Measurements from ENCODE around the gene CAPNS1.

CAPNS1 gene
- total RNA-seq = 122 to 137 (median 130) reads per million in 4 experiments

DNA sequence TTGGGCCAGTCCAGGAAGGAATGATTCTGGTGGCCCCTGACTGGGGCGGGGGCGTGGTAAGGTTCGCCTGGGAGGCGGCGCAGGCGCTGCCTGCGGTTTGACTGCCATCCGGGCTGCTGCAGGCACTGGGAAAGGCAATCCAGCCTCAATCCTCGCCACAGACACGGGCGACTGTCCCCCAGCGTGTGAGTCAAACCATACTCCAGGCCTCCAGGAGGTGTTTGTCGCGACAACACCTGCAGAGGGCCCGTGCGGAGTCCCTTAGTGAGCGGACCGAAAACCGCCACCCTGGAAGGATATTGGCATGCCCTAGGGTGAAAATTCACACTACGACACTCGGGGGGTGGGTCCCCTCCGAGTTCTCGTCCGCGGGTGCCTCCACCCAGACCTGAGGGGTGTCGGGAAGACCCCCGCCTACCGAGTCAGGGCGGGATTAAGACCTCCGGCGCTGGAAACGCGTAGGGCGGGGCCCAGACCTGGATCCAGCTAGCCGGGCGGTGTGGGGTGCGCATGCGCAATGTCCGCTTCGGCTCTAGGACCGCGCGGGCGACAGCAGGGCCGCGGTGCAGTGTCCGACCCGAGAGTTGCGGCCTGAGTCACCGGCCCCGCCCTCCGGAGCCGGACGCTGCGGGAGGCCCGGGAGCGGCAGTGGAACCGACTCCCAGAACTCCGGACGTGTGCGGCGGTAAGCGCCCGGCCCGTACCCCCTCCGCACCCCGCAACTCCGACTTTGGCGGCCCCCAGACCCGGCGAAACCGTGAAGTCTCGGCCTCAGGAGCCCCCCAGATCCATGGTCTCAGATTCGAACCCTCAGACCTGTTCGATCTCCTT is at the start of gene CAPNS1:
Gene CAPNS1 (plus strand): TSS at position 594 of the 831 bp plus-strand sequence. CDS start 946 bp downstream, outside the sequence.
- DNase-seq = peak; percentile 83

DNA sequence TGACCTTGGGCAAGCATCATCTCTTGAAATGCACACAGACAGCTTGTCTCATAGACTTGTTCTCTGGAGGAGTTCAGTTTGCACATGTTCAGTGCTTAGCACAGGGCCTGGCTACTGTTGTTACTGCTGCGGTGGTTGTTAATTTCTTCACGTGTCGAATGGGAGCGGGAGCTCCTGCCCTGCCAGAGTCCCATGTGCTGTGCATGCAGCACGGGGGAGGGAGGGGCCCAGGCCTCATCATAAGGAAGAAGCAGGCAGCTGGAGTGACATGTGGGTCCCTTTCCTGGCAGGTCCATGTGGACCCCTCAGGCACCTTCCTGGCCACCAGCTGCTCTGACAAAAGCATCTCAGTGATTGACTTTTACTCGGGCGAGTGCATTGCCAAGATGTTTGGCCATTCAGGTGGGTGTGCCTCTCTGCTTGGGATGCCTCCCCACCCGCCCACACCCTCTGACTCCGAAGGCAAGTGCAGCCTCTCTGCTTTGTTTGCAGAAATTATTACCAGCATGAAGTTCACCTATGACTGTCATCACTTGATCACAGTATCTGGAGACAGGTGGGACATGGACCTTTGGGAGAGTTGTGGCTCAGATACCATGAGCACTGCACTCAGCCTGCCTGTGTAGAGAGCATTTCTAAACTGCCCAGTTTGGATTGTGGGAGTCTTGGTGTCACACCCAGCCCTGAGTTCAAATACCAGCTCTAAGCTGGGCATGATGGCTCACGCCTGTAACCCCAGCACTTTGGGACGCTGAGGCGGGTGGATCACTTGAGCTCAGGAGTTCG is 48.8 kb upstream of the CAPNS1 start:
- DNase-seq = no peak

- no peak for DNase-seq
Measured at GRCh38 chr19:36092566-36092965, 47.3 kb upstream of the CAPNS1 start.

GRCh38 chr19:36093146-36093662 is 46.7 kb upstream of the CAPNS1 start:
- DNase-seq = no peak

DNA sequence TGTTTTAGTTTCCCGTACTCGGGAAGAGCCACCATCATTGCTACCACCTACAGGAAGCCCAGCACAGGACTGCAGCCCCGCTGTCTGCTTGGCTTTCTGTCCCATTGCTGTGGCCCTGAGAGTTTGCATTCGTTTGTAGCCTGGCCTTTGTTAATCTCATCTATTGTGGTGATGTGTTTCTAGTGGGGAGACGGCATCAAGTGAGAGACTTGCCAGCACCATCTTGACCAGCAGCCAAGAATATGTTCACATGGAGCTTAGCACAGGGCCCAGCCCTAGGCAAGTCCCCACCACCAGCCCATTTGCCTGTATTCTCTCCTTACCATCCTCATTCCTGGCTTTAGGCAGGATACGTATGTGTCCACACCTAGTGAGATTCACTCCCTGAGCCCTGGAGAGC is 46.2 kb upstream of the CAPNS1 start:
- DNase-seq = no peak

GRCh38 chr19:36097036-36097435 is 42.8 kb upstream of the CAPNS1 start:
- no peak for DNase-seq

DNA sequence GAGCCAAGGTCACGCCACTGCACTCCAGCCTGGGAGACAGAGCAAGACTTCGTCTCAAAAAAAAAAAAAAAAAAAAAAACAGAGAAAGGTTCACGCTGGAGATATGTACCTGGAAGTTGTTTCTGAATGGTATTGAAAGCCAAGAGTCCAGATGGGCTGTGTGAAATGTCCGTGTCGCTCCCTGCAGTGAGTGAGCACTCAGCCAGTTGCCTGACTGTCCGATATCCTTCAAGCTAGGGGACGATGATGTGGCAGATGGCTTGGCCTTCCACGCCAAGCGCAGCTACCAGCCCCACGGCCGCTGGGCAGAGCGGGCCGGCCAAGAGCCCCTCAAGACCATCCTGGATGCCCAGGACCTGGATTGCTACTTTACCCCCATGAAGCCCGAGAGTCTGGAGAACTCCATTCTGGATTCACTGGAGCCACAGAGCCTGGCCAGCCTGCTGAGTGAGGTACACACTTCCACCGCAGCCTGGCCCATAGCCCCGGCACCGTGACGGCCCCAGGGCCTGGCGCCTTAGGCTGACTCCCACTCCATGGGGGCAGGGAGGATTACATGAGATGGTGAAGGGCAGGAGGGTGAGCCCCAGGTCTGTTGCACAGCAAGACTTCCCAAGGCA is 40.6 kb upstream of the CAPNS1 start:
- no peak for DNase-seq

DNA sequence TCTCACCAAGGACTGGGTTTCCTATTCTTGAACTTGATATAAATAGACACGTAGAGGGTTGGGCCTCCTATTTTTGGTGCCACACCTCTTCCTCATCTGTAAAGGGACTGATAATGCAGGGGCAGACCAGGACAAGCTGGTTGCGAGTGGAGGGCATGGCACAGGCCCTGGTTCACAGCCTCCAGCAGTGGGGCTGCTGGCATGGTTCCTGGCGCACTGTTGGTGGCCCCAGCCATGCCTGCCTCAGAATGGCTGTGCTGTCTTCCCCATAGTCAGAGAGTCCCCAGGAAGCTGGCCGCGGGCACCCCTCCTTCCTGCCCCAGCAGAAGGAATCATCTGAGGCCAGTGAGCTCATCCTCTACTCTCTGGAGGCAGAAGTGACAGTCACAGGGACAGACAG is 39.4 kb upstream of the CAPNS1 start:
- no peak for DNase-seq

GRCh38 chr19:36101550-36102327 is 38.1 kb upstream of the CAPNS1 start:
- no peak for DNase-seq

- no peak for DNase-seq
Measured at GRCh38 chr19:36103040-36103626, 36.7 kb upstream of the CAPNS1 start.

DNA sequence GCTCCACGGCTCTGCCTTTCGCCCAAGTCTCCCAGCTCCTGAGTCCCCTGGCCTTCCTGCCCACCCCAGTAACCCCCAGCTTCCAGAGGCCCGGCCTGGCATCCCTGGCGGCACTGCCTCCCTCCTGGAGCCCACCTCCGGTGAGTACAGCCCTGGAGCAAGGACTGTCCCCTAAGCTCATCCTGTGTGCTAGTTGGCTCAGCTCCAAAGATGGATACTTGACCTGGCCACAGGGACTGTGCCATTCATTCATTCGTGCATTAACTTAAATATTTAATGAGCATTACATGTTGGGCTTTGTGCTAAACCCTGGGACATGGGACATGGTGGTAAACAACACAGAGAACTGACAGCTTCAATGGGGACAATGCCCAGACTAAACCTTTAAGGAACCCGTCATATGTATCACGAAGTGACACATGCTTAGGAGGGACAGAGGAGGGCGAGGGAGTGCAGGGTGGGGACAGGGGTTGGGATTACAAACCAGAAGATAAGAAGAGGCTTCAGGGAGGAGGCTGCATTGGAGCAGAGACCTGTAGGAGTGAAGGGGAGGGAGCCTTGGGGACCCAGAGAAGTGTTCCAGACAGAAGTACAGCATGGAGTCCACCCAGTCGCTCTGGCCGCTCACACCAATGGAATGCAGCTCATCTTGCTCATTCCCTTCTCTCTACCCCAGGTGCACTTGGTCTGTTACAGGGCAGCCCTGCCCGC is 35.9 kb upstream of the CAPNS1 start:
- DNase-seq = no peak

DNA sequence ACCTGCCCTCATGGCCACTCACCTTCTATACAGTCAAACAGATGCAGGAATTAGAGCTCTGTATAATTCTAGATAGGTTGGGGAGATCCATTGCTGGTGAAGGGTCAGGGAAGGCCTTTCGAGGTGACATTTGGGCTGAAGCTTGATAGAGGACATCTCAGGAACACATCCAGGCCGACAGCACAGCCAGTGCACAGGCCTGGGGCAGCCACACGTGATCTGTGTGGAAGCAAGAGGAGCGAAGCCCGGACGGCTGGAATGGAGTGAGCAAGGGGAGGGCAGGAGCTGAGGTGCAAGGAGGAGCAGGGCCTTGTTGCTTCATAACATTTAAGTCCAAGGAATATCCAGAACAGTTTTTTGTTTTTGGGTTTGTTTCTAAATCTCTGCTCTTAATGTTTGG is 33.4 kb upstream of the CAPNS1 start:
- no peak for DNase-seq

- no peak for DNase-seq
Measured at GRCh38 chr19:36106991-36107390, 32.9 kb upstream of the CAPNS1 start.

GRCh38 chr19:36108684-36109083 is 31.2 kb upstream of the CAPNS1 start:
- no peak for DNase-seq

DNA sequence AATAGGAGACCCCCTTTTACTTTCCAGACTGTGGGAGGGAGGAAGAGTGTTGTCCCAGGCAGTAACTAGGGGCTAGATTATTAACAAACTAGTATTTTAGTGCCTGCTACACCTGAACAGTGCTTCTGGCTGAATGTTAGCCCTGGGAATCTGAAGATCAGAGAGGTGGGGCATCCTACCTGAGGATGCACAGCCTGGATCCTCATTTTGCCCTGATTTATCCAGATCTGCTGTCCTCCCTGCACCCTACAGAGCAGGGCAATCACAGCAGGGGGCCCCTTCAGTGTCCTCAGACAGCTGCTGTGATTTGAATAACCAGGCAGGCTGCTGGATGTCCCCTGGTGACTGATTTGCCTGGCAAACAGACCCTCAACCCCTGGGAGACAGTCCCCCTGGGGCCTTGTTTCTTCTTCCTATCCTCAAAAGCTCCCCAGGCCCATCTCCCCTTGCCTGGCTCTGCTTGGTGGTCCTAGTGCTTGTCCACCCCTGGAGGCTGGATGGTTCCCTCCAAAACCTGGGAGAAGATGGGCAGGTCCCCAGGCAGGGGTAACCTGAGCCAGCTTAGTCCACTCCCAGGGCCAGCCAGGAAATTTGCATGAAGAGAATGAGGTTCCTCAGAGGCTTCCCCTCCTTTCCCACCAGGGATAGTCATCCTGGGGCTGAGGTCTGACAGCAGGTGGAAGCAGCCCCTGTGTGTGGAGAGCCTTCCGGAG is 29.2 kb upstream of the CAPNS1 start, which contains the start of gene OVOL3:
Gene OVOL3 (plus strand): TSS at position 657 of the 713 bp plus-strand sequence. CDS start 60 bp downstream, outside the sequence.
- DNase-seq = no peak

- no peak for DNase-seq
Measured at GRCh38 chr19:36111200-36111539, 28.7 kb upstream of the CAPNS1 start.

DNA sequence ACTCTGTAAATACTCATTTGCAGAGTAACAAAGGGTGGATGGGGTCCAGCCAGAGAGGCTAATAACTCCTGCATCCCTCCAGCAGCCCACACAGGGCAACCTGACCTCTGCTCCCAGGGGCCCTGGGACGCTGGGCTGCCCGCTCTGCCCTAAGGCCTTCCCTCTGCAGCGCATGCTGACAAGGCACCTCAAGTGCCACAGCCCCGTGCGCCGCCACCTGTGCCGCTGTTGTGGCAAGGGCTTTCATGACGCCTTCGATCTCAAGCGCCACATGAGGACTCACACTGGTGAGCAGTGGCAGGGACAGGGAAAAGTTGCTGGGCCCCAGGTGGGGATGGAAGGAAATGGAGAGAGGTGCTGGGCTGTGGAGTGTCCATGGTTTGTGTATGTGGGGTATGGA is 27.2 kb upstream of the CAPNS1 start:
- no peak for DNase-seq

GRCh38 chr19:36113425-36113824 is 26.4 kb upstream of the CAPNS1 start:
- no peak for DNase-seq

- no peak for DNase-seq
Measured at GRCh38 chr19:36113894-36114720, 25.8 kb upstream of the CAPNS1 start.

Data from effector CD8-positive, alpha-beta T cell (primary cell).